ENCODE data around the gene MAP4. TPM values are rescaled to one million over a fixed set of nuclear protein-coding genes. Genes with fewer than 3 reads are reported as not detected.
"Not testable (repeated sequence)": the region's sequence is repeated elsewhere in the genome, so short reads cannot be mapped to it uniquely, and the experiment has no call there.

MAP4 gene
- total and polyA plus RNA-seq, 12 donors, result 141 to 1,345 (median 894) TPM

GRCh38 chr3:47846186-47846879, 169.9 kb downstream of the MAP4 start:
- intact Hi-C loops (cut with DNase I), result loop anchor here in 3 of 10 donors (5.0 to 10.0 kb wide), 2 partner anchors 138 to 141 kb away; no protein-coding TSS in a partner anchor
- WGBS, 2 donors, result 91 to 92% methylated on average over 37 of the region's 37 CpGs
- ATAC-seq (peak in 1 of 8 donors; percentile 4), DNase-seq (no peak)
- H3K4me1 ChIP-seq, result peaks cover 0 to 5% (median 0%) of the 10 kb centered on the region in 9 donors
- no peak overlapping the region for H3K27ac ChIP-seq
- TF ChIP-seq CTCF (IDR thresholded peaks at IDR 0.05), result no peak
- H3K36me3 ChIP-seq, result peaks cover 0 to 100% (median 80%) of the 10 kb centered on the region in 9 donors
- H3K27me3 ChIP-seq, result no peaks in the 10 kb centered on the region
- no peaks in the 10 kb centered on the region for H3K9me3 ChIP-seq
- no peak overlapping the region for H3K4me3 ChIP-seq

GRCh38 chr3:47841786-47842349, 174.3 kb downstream of the MAP4 start:
- Histone ChIP-seq H3K4me3 (no peak overlapping the region), H3K4me1 (peaks cover 0 to 14% (median 0%) of the 10 kb centered on the region in 9 donors), H3K36me3 (peaks cover 0 to 98% (median 54%) of the 10 kb centered on the region in 9 donors), H3K27ac (no peak overlapping the region), H3K9me3 (no peaks in the 10 kb centered on the region), H3K27me3 (no peaks in the 10 kb centered on the region)
- intact Hi-C loops (cut with DNase I), result loop anchor here in 2 of 10 donors (10.0 kb wide), 1 partner anchor 143 kb away; no protein-coding TSS in a partner anchor
- TF ChIP-seq CTCF (IDR thresholded peaks at IDR 0.05), result no peak
- ATAC-seq, result no peak
- 83 to 87% methylated on average over 7 of the region's 7 CpGs for WGBS, 2 donors
- no peak for DNase-seq

GRCh38 chr3:47838503-47838902, 177.7 kb downstream of the MAP4 start:
- no peak for TF ChIP-seq CTCF (IDR thresholded peaks at IDR 0.05)
- Histone ChIP-seq H3K27ac (no peak overlapping the region), H3K4me3 (no peak overlapping the region), H3K27me3 (no peaks in the 10 kb centered on the region), H3K4me1 (peaks cover 0 to 14% (median 0%) of the 10 kb centered on the region in 9 donors), H3K9me3 (no peaks in the 10 kb centered on the region), H3K36me3 (peaks cover 0 to 100% (median 43%) of the 10 kb centered on the region in 9 donors)
- peak in 4 of 8 donors; percentile 33 to 70 (median 58) for ATAC-seq
- intact Hi-C loops (cut with DNase I), result loop anchor here in 9 of 10 donors (1.0 to 5.0 kb wide), 6 partner anchors 149 to 319 kb away; no protein-coding TSS in a partner anchor
- WGBS, 2 donors, result 61 to 67% methylated on average over 5 of the region's 5 CpGs
- no peak for DNase-seq

- no peaks in the 10 kb centered on the region for H3K27me3 ChIP-seq
- no peak for TF ChIP-seq CTCF (IDR thresholded peaks at IDR 0.05)
- no peaks in the 10 kb centered on the region for H3K9me3 ChIP-seq
- H3K4me3 ChIP-seq, result no peak overlapping the region
- H3K4me1 ChIP-seq, result peaks cover 0 to 14% (median 0%) of the 10 kb centered on the region in 9 donors
- intact Hi-C loops (cut with DNase I), result loop anchor here in 8 of 10 donors (1.0 to 5.0 kb wide), 7 partner anchors 150 to 320 kb away; no protein-coding TSS in a partner anchor
- ATAC-seq, result no peak
- H3K36me3 ChIP-seq, result peaks cover 0 to 100% (median 45%) of the 10 kb centered on the region in 9 donors
- H3K27ac ChIP-seq, result no peak overlapping the region
- no peak for DNase-seq
- 87 to 91% methylated on average over 7 of the region's 7 CpGs for WGBS, 2 donors
Measured at GRCh38 chr3:47836986-47837385, 179.2 kb downstream of the MAP4 start.

- not testable (repeated sequence) for H3K9me3 ChIP-seq, ATAC-seq, H3K4me3 ChIP-seq, DNase-seq, H3K27ac ChIP-seq, H3K27me3 ChIP-seq
- Histone ChIP-seq H3K36me3 (peaks cover 0 to 80% (median 67%) of the 10 kb centered on the region in 9 donors), H3K4me1 (peaks cover 2 to 20% (median 17%) of the 10 kb centered on the region in 9 donors)
- intact Hi-C loops (cut with DNase I), result loop anchor here in 1 of 10 donors (5.0 kb wide), 1 partner anchor 328 kb away; no protein-coding TSS in a partner anchor
- WGBS, 2 donors, result 93 to 95% methylated on average over 9 of the region's 9 CpGs
Measured at GRCh38 chr3:47829482-47829881, 186.7 kb downstream of the MAP4 start.

Measured in heart right ventricle (tissue), 16 donors.